ENCODE data around the gene IFRD1.
"Not testable (repeated sequence)": the region's sequence is repeated elsewhere in the genome, so short reads cannot be mapped to it uniquely, and the experiment has no call there.

Gene IFRD1

DNA sequence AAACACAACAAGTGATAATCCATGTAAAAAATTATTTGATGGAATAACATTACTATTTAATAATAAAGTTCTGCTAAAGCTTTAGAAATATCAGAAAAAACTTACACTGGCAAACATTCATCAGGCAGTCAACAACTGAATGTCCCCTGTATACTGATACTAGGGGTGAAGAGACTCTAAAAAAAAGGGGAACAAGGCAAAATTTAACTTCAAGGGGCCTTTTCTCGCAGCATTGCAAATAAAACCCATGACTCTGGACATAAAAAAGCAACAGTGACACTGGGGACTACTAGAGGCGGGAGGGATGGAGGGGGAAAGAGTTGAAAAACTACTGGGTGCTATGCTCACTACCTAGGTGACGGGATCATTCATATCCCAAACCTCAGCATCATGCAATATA is 5.8 kb upstream of the IFRD1 start:
- no peak for DNase-seq

DNA sequence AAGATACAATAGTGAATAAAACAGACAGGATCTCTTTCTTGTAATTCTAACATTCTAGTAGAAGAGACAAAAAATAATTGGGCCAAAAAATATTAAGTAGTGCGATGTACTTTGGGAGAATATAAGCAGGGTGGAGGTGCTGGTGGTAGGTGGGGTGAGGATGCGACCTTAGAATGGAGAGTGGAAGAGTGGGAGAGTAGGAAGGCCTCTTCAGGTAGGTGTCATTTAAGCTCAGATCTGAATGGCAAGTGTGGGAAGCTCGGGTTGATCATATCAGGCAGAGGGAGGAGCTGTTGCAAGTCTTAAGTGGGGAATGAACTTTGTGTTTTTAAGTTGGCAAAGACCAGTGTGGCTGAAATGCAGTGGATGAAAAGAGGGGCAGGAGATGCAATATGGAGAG is 3.8 kb upstream of the IFRD1 start:
- no peak for DNase-seq

DNA sequence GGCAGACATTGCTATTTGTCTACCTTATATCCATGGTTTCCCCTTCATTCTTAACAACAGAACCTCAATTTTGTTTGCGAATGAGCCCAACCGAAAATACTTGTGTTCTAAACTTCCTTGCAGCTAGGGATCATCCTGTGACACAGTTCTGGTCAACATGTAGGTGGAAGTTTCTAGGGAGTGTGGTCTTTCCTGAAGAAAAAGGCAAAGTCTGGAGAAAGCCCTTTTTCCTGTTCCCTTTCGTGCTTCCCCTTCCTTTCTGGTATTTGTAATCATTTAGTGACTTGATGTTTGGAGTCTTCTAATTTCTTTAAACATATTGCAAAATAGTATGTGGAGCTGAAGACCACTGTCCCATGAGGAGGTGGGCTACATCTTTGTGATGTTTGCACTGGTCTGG is 2.9 kb upstream of the IFRD1 start:
- DNase-seq, result no peak

DNA sequence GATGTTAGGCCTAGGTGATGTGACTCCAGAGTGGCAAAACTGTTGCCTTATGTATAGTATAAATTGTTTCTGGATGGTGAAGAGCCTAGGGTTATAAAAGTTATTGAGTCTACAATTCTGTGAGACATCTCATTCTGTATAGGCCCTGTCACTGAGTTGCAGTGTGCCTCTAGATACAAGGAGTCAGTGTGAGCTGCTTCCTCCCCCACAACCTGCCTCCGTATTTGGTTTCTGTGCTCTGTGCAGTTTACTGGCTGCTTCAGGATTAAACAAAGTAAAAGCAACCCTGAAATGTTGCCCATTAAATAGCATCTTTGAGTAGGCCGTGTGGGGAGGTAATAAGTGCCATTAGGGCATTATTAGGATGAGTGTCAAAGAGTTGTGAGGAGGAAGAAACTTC is 1.9 kb upstream of the IFRD1 start:
- no peak for DNase-seq

DNA sequence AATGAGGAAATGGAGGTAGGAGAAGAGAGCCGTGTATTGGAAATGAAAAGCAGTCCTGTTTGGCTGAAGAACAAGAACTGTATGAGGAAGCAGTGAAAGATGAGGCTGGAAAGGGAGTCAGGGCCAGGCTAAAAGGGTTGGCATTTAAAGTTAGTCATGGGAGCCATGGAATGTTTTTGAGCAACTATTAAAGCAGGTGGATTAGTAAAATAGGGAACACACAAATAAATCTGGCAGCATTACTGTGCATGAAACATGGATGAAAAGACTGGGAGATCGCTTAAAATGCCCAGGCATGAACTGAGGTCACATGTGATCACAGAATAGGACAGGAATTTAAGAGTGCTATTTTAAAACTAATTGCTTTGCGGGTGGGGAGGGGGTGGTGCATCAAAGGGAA is 1.4 kb upstream of the IFRD1 start:
- DNase-seq, result peak; percentile 55

DNA sequence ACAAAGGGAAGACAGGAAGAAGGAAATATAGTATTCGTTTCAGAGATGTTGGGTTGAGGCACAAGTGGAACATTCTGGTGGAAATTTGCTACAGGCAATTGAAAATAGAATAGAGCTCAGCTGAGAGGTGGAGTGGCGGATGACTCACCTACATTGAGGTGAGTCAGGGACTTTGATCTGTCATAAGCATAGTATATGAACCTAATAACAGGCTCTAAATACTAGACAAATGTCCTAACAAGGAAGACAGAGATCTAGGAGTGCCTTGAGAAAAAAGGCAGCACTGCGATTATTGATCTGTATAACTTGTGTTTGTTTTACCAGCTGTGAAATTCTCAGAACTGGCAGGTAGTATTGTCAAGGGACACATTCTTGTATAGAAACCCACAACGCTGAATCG is 907 bp upstream of the IFRD1 start:
- peak; percentile 61 for DNase-seq

DNA sequence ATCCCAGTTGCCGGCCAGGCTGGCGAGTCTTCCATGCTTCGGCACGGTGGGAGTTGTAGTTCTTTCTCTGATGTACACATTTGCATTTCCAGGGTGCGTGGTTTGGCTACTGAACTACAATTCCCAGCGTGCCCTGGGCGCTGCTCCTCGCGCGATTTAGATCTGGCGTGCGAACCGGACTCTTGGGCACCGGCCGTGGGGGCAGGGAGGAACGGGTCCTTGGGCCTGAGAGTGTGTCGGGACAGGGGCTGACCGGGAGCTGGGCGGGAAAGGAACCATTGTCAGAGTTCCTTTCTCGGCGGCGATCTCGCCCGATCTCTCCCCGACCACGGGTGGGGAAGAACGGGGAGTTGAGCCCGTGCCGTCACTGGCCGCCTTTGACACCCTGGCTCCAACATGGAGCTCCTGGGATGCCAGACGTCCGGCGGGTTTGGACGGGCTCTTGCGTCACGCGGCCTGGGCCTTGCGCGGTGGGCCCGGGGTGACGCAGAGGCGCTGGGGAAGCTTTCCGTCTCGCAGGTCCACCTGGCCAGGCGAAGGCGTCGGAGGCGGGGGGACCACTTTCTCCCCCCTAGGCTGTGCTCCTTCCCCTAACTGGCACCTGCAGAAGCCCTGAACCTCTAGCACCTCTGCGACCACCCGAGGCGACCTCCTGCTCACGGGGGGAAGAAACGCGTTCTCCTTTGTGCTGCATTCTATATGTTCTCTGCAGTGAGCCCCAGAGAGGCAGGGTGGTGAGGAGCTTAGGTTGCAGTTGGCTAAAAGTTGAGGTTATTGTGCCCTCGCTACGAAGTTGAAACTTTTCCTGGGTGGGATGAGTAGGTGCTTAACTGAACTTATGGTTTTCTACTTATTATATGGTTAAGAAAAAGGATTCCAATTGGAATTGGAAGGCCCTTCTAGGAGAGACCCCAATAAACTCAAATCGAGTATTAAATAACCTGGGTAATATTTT is 824 bp downstream of the IFRD1 start:
- peak; percentile 93 for DNase-seq

DNA sequence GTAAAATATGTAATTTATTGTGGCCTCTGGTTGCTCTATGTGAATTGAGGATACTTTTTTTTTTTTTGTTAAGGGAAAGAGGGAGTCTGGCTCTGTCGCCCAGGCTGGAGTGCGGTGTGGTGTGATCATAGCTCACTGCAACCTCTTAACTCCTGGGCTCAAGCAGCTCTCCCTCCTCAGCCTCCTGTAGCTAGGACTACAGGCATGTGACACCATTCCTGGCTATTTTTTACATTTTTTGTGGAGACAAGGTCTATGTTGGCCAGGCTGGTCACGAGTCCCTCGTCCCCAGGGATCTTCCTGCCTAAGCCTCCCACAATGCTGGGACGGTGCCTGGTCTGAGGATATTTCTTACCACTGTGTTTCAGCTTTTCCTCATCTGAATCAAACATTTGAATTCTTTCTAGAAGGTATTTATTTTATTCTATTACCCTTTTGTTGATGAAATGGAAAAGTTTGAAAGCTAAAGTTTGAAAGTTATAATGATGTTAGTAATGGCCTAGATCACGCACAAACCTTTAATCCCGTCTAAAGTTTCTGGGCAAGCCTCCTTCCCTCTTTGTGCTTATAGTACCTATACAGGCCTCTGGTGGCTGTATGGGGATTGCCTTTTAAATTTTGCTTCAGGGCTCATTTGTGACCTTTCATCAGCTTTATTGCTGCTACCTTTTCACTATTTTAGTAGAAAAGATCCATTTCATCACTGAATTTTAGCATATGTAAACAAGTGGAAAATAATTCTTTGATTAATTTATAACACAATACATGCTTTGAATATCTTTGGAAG is 2.0 kb downstream of the IFRD1 start:
- no peak for DNase-seq

DNA sequence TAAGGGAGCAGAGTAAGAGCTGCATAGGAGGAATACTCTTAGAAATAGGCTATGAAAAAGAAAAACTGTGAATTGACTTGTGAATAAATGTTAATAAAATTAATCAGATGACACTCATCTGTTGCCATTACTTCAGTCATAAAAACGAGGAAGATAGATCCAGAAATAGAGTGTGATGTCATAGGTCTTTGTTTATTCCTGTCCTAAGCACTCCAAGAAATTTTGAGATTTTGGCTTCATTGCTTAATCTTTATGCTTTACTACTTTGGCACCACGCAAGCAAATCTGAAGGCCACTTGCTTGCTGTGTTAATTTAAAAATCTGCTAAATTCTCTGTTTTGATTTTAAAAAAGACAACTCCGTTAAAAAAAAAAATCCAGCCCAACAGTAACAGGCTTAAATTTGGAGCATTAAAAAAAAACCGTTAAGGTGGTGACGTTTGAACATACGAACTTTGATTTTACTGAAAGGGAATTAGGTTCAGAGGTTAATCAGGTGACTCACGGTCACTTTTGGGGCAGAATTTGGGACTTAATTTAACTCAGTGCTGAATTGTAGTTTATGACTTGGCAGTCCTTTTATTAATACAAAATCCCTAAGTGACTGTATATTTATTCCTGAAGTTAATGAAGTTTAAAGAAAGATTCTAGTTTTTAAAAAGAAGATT is 3.4 kb downstream of the IFRD1 start:
- no peak for DNase-seq

DNA sequence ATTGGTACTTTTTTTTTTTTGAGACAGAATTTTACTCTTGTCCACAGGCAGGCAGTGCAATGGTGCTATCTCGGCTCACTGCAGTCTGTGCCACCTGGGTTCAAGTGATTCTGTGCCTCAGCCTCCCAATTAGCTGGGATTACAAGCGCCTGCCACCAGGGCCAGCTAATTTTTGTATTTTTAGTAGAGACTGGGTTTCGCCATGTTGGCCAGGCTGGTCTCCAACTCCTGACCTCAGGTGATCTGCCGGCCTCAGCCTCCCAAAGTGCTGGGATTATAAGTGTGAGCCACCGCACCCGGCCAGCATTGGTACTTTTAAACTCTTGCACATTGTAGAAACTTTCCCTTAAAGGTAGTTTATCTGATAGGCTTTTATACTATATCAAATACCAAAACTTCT is 3.9 kb downstream of the IFRD1 start:
- not testable (repeated sequence) for DNase-seq

DNA sequence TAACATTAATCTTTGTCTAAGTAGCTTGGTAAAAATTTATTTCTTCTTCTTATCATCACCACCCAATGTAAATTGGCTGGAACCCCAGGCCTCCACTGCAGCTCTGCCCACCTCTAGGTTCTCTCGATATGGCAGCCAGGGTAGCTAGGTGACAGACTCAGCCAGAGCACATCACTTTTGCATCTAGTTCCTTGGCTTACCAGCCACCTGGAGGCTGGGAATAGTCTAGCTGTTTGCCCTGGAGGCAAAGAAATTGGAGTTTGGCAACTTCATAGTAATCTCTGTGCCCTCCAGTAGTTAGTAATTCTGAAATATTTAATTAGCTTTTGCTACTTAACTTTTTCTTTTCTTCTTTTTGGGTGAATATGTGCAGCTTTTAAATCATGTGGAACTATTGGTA is 9.4 kb downstream of the IFRD1 start:
- no peak for DNase-seq

DNA sequence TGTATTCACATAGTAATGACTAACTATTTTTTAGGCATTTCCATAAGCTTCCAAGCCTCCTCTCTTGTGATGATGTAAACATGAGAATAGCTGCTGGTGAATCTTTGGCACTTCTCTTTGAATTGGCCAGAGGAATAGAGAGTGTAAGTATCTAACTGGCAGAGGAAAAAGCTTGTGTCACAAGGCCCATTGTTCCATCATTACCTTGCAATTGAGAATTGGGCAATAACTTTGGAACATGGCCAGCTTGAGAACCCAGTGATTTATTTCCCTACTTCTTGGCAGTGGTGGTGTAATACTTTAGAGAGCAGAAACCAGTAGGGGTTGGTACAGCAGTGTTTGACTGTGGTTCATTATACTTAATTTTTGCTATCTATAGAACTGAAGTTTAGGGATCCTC is 12.0 kb downstream of the IFRD1 start:
- DNase-seq, result peak; percentile 16

DNA sequence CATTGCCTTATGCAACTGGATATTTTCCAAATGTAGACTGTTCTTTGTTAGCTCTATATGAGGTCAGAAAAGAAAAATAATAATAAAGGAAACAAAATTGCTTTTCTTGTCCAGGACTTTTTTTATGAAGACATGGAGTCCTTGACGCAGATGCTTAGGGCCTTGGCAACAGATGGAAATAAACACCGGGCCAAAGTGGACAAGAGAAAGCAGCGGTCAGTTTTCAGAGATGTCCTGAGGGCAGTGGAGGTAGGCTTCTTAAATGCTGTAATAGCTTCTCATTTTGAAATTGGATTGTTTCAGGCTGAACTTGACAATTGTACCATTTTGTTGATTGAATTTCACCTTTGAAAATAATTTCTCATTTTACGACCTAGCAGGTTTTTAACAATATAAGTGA is 17.6 kb downstream of the IFRD1 start:
- no peak for DNase-seq

DNA sequence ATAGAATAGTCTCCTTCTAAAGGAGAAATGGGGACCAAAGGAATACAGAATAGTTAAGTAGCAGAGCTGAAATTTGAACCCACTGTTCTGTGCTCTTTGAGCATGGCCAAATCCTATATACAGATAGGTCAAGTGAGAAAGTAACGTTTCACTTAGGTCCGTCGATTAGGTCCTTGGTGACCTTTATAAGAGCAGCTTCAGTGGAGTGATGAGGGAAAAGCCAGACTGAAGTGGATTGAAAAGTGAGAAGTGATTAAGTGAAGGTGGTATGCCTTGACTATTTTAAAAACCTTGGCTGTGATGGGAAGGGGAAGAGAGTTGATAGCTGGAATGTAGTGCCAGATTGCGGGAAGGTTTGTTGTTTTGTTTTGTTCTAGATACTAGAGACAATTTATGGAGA is 19.9 kb downstream of the IFRD1 start:
- no peak for DNase-seq

DNA sequence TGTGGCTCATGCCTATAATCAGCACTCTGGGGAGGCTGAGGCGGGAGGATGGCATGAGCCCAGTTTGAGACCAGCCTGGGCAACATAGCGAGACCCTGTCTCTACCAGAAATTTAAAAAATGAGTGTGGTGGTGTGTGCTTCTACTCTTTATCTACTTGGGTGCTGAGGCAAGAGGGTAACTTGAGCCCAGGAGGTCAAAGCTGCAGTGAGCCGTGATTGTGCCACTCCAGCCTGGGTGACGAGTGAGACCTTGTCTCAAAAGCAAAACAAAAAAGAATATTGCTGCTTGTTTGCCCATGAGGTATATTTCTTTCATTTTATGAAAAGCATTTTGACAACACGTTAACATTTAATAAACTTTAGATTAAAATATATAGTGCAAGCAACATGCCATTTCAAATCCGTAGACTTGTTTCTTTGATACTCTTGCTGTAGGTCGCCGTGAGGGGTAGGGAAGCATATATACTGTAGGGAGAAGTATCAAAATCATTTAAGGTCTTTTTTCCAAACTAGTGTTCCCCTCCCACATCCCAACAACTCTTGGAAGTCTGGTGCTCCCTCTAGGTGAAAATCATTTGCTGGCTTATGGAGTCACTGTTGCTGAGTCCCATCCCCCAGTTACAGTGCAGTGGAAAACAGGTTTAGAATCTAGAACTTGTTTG is 26.3 kb downstream of the IFRD1 start:
- DNase-seq, result no peak

DNA sequence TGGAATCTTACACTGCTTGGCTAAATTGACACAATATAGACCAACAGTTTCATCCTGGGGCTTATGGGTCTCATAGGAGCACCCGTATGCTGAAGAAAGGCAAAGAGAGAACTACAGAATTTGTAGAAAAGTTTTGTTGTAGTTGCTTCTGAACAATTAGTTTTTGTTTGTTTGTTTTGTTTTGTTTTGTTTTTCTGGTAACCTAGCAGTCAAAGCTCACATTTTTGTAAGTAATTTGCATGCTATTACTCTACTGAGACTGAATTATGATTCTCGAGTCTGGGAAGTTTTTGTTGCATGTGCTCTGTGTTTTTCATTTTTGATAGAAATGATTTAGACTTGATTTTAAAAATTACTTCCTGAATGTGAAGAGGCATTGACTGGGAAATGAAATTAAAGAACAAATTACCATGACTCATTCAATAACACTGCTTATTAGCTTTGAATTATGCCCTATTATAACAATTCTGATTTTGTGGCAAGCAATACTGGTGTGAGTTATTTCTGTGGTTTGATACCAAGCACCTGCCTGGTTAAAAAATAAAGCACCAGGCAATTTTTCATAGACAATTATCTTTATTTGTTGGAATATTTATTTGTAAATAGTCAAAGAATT is 31.0 kb downstream of the IFRD1 start:
- no peak for DNase-seq

DNA sequence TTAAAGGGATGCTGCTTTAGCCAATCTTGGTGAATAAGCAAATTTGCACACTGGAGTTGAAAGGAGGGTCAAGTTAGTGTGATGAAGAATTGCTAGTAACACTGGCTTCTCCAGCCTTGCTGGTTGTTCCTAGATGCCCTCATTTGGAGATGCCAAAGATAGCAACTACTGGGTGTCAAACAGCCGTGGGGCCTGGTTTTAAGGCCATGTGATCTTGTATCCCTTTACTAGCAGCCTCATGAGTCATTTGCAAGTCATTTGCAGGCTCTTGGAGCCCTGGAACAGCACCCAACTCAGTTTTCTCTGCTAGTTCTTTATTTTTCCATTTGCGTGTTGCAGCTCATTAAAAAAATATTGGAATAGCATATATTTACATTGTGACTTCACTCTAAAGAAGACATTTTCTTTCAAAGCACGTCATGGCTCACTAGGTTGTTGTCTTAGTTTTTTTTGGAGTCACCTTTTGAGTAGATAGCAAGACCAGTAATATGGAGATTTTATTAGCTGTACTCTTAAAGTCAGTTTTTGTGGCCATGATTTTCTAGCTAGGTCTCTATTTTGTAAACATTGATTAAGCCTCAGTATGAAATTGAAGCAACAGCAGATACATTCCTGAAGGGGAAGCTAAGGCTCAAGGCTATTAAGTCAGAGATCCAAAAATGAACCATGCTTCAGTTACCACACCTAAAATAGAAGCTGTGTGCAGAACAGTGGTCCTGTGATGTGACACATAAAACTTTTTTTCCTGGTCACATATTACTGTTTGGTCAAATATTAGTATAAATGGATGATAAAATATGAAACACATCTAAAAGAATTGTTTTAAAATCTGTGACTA is 31.8 kb downstream of the IFRD1 start:
- DNase-seq, result no peak

DNA sequence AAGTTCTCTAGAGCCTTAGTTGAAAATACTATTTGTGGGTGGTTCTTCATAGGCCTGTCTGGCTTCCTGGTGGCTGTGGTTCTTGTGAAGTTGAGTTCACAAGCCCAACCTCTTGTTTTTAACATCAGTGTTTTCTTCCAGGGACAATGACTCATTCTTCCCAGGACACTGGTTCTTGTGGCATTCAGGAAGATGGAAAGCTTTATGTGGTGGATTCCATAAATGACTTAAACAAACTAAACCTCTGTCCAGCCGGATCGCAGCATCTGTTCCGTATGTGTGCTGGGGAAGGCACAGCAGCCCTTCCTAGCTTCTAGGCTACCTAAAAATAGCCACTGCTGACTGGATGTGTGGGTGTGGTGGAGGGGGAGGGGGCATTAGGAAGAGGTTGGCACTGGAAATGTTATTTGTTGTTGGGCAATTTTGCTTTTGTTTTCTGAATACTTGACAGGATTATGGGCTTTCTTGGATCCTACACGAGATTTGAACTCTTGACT is 34.5 kb downstream of the IFRD1 start:
- DNase-seq, result no peak

DNA sequence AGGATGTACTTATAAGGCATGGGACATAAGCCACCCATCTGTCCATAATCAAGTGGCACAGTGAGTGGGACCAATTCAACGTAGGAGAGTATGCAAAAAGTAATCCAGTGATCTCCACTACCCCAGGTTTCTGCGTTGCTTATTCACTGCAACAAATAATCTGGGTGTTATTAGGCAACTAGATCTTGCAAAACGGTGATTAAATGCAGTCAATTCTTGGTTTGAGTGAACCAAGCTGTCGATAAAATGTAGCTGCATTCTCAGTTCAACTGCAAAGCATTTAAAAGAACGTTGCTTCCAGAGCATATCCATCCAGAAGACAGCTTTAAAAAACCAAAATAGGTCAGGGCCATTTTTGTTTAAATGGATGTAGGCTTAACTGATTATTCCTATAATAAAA is 35.5 kb downstream of the IFRD1 start:
- no peak for DNase-seq

DNA sequence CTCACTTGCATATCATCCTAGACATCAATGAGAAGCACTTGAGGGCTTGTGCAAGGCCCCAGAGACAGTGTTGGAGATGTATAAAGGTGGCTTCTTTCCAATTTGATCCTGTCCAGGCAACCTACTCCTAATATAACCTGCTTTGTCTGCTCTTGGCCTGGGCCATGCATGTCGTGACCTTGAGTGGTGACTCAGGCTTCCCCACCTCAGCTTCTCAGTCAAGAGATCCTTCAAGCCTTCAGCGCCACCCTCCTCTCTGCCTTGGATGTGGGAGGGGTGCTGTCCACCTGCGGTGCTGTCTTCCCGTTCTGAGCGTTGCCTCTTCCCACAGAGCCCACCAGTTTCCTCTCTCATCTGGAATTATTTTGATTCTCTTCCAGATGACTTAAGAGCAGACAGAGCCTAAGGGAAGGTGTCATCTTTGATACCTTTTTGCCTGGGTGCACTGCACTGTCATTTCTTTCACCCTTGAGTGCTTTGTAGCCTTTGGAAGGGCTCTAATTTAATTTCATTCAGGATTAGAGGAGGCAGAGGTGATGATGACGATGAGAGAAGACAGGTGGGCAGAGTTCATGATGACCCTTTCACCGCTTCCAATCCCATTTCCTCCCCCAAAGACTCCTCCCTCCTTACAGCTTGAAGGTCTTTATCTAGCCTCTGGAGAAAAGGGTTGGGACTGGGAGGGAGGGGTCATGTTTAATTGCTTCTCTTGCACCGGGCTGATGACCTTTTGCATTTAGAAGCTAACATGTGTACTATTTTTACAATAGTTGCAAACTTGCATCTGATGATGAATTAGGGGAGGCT is 37.4 kb downstream of the IFRD1 start:
- DNase-seq, result peak; percentile 18

DNA sequence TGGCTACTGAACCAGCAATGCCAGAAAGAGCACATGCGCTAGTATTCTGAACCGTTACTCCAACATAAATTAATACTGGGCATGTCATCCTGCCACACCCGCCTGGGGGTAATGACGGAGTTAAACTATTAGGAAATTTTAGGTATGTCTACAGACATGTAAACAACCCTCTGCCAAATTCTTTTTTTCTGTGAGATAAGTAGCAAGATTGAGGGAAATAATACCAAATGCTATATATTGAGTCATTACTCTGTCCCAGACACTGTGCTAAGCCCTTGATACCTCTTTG is 37.9 kb downstream of the IFRD1 start:
- no peak for DNase-seq

All from DMS79 (cell line).